ENCODE results near the gene PROKR2. TPM values are rescaled to one million over a fixed set of nuclear protein-coding genes. Genes with fewer than 3 reads are reported as not detected.
A peak's percentile ranks its signal among the peaks of the same experiment; 100 is the strongest.

PROKR2 gene
- total RNA-seq (not detected in 2 replicates), polyA plus RNA-seq (not detected in 2 replicates), polyA minus RNA-seq (ENCODE audit: low replicate concordance) (not detected in 2 replicates)
- not detected in 2 replicates for polyA plus RNA-seq (2012)

- Histone ChIP-seq H2AFZ (ENCODE audit: low read length) (no peak within 1 kb of the TSS), H3K79me2 (ENCODE audit: control insufficient read depth, insufficient read depth, low read length) (no peaks in the 10 kb centered on the region), H3K9ac (ENCODE audit: insufficient read depth, low read length) (no peak within 1 kb of the TSS), H3K4me2 (ENCODE audit: extremely low read depth, insufficient read depth, low read length) (no peak within 1 kb of the TSS), H4K20me1 (ENCODE audit: control insufficient read depth, extremely low read depth, insufficient read depth, low read length) (no peaks in the 10 kb centered on the region), H3K9me3 (ENCODE audit: control insufficient read depth, insufficient read depth, low read depth, low read length) (no peaks in the 10 kb centered on the region), H3K36me3 (ENCODE audit: control insufficient read depth, insufficient read depth, low read length) (no peaks in the 10 kb centered on the region), H3K27ac (ENCODE audit: insufficient read depth, low read length) (no peak within 1 kb of the TSS), H3K4me1 (ENCODE audit: control insufficient read depth, extremely low read depth, insufficient read depth, low read length) (no peaks in the 10 kb centered on the region), H3K27me3 (ENCODE audit: control insufficient read depth, insufficient read depth, low read length) (peaks cover 13% of the 10 kb centered on the region), H3K4me3 (replicated peaks in 1 of 4; ENCODE audit: control extremely low read depth in 1 of 4, insufficient read depth in 1 of 4, low read depth in 3 of 4, low read length in 4 of 4) (no peak within 1 kb of the TSS)
- no peak for TF ChIP-seq EZH2 (IDR thresholded peaks at IDR 0.05; ENCODE audit: low read length, missing control alignments)
- TF ChIP-seq CTCF (conservative IDR thresholded peaks at IDR 0.05 in 1 of 2, IDR thresholded peaks at IDR 0.05 in 1 of 2; ENCODE audit: low read depth in 1 of 2, low read length in 2 of 2), result no peak
- no peak for DNase-seq (ENCODE audit: low read depth in 2 of 2)
Observed at GRCh38 chr20:5316188-5317158, at the start of gene PROKR2. Gene PROKR2, minus strand, starts transcription at chr20:5316954. Its CDS starts 2,585 bp downstream, at chr20:5314369.

GRCh38 chr20:5364997-5365597 is 48.3 kb upstream of the PROKR2 start:
- H3K79me2 ChIP-seq (ENCODE audit: control insufficient read depth, insufficient read depth, low read length), result no peaks in the 10 kb centered on the region
- H3K36me3 ChIP-seq (ENCODE audit: control insufficient read depth, insufficient read depth, low read length), result no peaks in the 10 kb centered on the region
- no peak overlapping the region for H3K27ac ChIP-seq (ENCODE audit: insufficient read depth, low read length)
- H2AFZ ChIP-seq (ENCODE audit: low read length), result no peak overlapping the region
- no peak overlapping the region for H3K4me2 ChIP-seq (ENCODE audit: extremely low read depth, insufficient read depth, low read length)
- no peaks in the 10 kb centered on the region for H4K20me1 ChIP-seq (ENCODE audit: control insufficient read depth, extremely low read depth, insufficient read depth, low read length)
- H3K4me1 ChIP-seq (ENCODE audit: control insufficient read depth, extremely low read depth, insufficient read depth, low read length), result no peaks in the 10 kb centered on the region
- H3K27me3 ChIP-seq (ENCODE audit: control insufficient read depth, insufficient read depth, low read length), result no peaks in the 10 kb centered on the region
- H3K9ac ChIP-seq (ENCODE audit: insufficient read depth, low read length), result no peak overlapping the region
- no peaks in the 10 kb centered on the region for H3K9me3 ChIP-seq (ENCODE audit: control insufficient read depth, insufficient read depth, low read depth, low read length)
- TF ChIP-seq EZH2 (IDR thresholded peaks at IDR 0.05; ENCODE audit: low read length, missing control alignments) (no peak), CTCF (conservative IDR thresholded peaks at IDR 0.05 in 1 of 2, IDR thresholded peaks at IDR 0.05 in 1 of 2; ENCODE audit: low read depth in 1 of 2, low read length in 2 of 2) (no peak)
- no peak overlapping the region for H3K4me3 ChIP-seq (replicated peaks in 1 of 4; ENCODE audit: control extremely low read depth in 1 of 4, insufficient read depth in 1 of 4, low read depth in 3 of 4, low read length in 4 of 4)
- DNase-seq (ENCODE audit: low read depth in 2 of 2), result peak in 1 of 2 donors; percentile 23

- H3K9ac ChIP-seq (ENCODE audit: insufficient read depth, low read length), result no peak overlapping the region
- H3K4me1 ChIP-seq (ENCODE audit: control insufficient read depth, extremely low read depth, insufficient read depth, low read length), result no peaks in the 10 kb centered on the region
- no peaks in the 10 kb centered on the region for H3K79me2 ChIP-seq (ENCODE audit: control insufficient read depth, insufficient read depth, low read length)
- no peak overlapping the region for H2AFZ ChIP-seq (ENCODE audit: low read length)
- H3K27ac ChIP-seq (ENCODE audit: insufficient read depth, low read length), result no peak overlapping the region
- no peak overlapping the region for H3K4me3 ChIP-seq (replicated peaks in 1 of 4; ENCODE audit: control extremely low read depth in 1 of 4, insufficient read depth in 1 of 4, low read depth in 3 of 4, low read length in 4 of 4)
- TF ChIP-seq CTCF (conservative IDR thresholded peaks at IDR 0.05 in 1 of 2, IDR thresholded peaks at IDR 0.05 in 1 of 2; ENCODE audit: low read depth in 1 of 2, low read length in 2 of 2), result no peak
- no peak for TF ChIP-seq EZH2 (IDR thresholded peaks at IDR 0.05; ENCODE audit: low read length, missing control alignments)
- DNase-seq (ENCODE audit: low read depth in 2 of 2), result no peak
- no peaks in the 10 kb centered on the region for H3K36me3 ChIP-seq (ENCODE audit: control insufficient read depth, insufficient read depth, low read length)
- no peaks in the 10 kb centered on the region for H3K9me3 ChIP-seq (ENCODE audit: control insufficient read depth, insufficient read depth, low read depth, low read length)
- H3K4me2 ChIP-seq (ENCODE audit: extremely low read depth, insufficient read depth, low read length), result no peak overlapping the region
- no peaks in the 10 kb centered on the region for H3K27me3 ChIP-seq (ENCODE audit: control insufficient read depth, insufficient read depth, low read length)
- H4K20me1 ChIP-seq (ENCODE audit: control insufficient read depth, extremely low read depth, insufficient read depth, low read length), result no peaks in the 10 kb centered on the region
Observed at GRCh38 chr20:5364136-5364821, 47.5 kb upstream of the PROKR2 start.

Measured in fibroblast of lung (primary cell).